HG03139 (cell line): Measurements from ENCODE around the gene GRK5.
"Not testable (repeated sequence)": the region's sequence is repeated elsewhere in the genome, so short reads cannot be mapped to it uniquely, and the experiment has no call there.

Source experiments
- ATAC-seq: cut with Tn5 transposase; IDR thresholded peaks from one replicate; pipeline ENCODE4 v1.9.1; 2021; ENCODE audit not compliant: unreplicated experiment

GRK5 gene

GRCh38 chr10:119207366-119207666 is at the start of gene GRK5:
GRK5 (plus strand) TSS chr10:119207571; CDS start chr10:119207918, 347 bp downstream.
- peak; percentile 66 for ATAC-seq

DNA sequence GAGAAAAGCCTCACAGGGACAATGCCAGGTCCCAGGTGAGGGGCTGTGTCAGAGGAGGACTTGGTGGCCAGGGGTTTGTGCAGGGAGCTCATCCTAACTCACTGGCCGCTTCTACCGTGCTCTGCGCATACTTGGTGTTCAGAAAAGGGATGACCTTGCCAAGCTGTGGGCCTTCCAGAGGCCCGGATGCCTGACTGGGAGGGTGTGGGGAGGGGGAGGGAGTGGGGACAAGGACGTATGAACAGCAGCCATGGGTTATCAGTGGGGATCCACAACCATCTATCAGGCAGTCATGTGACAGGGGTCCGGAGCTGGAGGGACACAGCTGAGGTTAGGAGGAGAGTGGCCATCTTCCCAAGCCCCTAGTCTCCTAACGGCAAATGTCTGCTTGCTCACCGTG is 48.0 kb upstream of the GRK5 start:
- ATAC-seq = no peak

- no peak for ATAC-seq
Observed at GRCh38 chr10:119161680-119162451, 45.5 kb upstream of the GRK5 start.

GRCh38 chr10:119162452-119163092 is 44.8 kb upstream of the GRK5 start:
- no peak for ATAC-seq

GRCh38 chr10:119165171-119166117 is 41.9 kb upstream of the GRK5 start, which contains the start of gene SFXN4:
SFXN4 (minus strand) TSS chr10:119165714; CDS start chr10:119165647, 67 bp downstream.
- peak; percentile 82 for ATAC-seq

GRCh38 chr10:119166118-119166500 is 41.3 kb upstream of the GRK5 start:
- ATAC-seq = no peak

- ATAC-seq = no peak
Observed at GRCh38 chr10:119166564-119166963, 40.8 kb upstream of the GRK5 start.

GRCh38 chr10:119167041-119167440 is 40.3 kb upstream of the GRK5 start:
- no peak for ATAC-seq

- no peak for ATAC-seq
Observed at GRCh38 chr10:119174109-119174508, 33.3 kb upstream of the GRK5 start.

- ATAC-seq = no peak
Observed at GRCh38 chr10:119176166-119176565, 31.2 kb upstream of the GRK5 start.

GRCh38 chr10:119177708-119178371 is 29.5 kb upstream of the GRK5 start:
- ATAC-seq = no peak

DNA sequence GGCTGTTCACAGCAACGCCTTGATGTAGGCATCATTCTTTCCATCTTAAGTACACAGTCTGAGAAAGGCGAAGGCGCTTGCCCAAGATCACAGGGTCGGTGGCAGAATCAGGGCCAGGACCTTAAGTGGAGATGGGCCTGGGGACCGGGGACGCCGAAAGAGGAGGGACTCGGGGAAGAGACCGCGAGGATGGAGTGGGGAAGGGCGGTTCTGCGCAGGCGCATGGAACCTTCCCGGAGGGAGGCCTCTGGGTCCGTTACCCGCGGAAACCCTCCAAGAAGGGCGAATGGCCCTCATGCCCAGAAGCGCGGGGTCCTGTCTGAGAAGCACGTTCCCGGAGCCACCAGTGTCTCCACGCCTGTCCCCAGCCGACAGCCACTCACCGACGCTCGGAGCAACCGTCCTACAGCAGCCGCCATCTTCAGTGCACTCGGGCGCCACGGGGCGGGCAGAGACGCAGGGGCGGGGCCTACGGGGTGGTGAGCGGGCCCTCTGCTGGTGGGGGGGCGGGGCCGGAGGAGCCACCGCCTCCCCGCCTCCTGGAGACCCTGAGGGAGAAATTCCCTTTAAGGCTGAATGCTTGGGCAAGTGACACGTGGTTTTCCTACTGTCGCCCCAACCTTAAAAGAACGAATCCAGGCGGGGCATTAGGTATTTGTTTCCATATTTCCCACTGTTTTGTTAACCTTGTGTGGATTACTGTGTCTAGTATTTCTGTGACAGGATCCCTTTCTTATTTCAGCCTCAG is 28.8 kb upstream of the GRK5 start, which contains the start of gene PRDX3:
Gene PRDX3 (minus strand): TSS at position 441 of the 748 bp plus-strand sequence. CDS start 22 bp downstream, at position 419.
- ATAC-seq = peak; percentile 89

GRCh38 chr10:119180850-119181400 is 26.4 kb upstream of the GRK5 start:
- not testable (repeated sequence) for ATAC-seq

GRCh38 chr10:119183664-119184412 is 23.5 kb upstream of the GRK5 start:
- ATAC-seq = no peak

DNA sequence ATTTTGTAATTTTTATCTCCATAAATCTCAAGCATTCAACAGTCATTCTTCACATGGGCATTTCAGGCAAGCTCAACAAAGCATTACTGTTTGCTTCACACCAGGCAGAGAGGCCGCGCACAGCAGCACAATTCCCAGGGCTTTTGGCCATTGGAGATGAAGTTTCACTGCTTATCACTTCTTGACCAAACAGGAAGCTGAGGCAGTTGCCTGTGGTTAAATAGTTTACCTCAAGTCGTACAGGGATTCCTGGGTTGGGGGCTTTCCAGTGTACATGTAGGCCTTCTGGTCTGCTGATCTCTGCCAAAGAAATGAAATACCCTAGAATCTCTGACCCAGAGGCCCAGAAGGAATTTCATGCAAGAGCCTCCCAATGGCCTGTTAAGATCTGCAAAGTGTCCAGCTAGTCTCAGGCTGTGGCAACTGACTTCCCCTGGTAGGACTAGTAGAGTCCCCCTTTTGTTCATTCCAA is 17.5 kb upstream of the GRK5 start:
- no peak for ATAC-seq

GRCh38 chr10:119190353-119190752 is 17.0 kb upstream of the GRK5 start:
- no peak for ATAC-seq

DNA sequence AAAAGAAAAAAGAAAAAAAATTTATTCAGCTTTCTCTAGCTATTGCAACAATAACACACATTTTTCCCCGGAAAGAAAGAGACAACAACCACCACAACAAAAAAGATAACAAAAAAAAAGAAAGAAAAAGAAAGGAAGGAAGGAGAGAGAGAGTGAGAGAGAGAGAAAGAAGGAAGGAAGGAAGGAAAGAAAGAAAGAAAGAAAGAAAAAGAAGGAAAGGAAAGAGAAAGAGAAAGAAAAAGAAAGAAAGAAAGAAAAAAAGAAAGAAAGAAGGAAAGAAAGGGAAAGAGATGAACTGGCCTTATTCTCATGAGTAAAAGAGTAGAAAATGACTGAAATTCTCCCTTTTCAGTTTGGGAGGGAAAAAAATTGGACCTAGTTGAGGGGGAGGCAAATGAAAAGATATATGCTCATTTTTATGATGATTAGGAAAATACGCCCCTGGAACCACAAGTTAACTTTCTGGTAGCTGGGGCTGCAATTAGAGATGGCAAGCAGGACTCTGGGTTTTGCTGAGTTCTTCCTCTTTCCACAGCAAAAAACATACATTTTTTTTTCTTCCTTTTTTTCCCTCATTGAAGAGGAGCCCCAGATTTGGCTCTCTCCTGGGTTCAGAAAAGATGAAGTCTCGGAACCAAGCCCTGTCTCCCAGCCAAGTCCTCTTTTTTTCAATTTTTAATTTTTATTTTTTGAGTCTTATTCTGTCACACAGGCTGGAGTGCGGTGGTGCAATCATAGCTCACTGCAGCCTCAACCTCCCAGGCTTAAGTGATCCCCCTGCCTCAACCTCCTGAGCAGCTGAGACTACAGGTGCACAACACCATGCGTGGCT is 16.2 kb upstream of the GRK5 start:
- ATAC-seq = no peak

GRCh38 chr10:119191881-119192280 is 15.5 kb upstream of the GRK5 start:
- no peak for ATAC-seq
